ENCODE data around the gene RBMS3. TPM values are rescaled to one million over a fixed set of nuclear protein-coding genes. Genes with fewer than 3 reads are reported as not detected.

RBMS3 gene
- total RNA-seq, 3 donors from 2014 or later, result 48.4 to 117 (median 103) TPM

DNA sequence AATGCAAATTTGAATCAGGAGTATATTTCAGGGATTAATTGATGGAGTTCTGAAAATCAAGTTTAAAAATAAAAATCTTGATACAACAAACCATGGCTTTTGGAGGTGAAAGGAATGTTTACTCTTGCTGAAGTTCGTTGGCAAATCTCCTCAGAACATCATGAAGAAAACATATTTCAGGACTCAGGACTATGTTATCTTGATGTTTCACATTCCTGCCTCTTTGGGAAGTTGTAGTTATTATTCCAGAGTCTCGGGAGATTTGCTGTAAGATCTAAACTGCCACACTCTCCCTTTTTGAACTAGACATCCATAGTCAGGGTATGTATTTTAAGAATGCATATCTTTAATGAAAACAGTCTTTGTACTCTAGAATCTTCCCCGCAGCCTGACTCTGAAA lies 271.2 kb downstream of the RBMS3 start:
- Histone ChIP-seq H3K4me3 (no peak overlapping the region), H3K36me3 (no peaks in the 10 kb centered on the region), H3K4me1 (no peaks in the 10 kb centered on the region), H3K27me3 (no peaks in the 10 kb centered on the region), H3K27ac (no peak overlapping the region), H3K9me3 (no peaks in the 10 kb centered on the region)
- TF ChIP-seq, protein P1, sequence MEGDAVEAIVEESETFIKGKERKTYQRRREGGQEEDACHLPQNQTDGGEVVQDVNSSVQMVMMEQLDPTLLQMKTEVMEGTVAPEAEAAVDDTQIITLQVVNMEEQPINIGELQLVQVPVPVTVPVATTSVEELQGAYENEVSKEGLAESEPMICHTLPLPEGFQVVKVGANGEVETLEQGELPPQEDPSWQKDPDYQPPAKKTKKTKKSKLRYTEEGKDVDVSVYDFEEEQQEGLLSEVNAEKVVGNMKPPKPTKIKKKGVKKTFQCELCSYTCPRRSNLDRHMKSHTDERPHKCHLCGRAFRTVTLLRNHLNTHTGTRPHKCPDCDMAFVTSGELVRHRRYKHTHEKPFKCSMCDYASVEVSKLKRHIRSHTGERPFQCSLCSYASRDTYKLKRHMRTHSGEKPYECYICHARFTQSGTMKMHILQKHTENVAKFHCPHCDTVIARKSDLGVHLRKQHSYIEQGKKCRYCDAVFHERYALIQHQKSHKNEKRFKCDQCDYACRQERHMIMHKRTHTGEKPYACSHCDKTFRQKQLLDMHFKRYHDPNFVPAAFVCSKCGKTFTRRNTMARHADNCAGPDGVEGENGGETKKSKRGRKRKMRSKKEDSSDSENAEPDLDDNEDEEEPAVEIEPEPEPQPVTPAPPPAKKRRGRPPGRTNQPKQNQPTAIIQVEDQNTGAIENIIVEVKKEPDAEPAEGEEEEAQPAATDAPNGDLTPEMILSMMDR (IDR thresholded peaks at IDR 0.05), result no peak
- TF ChIP-seq POLR2AphosphoS5 (IDR thresholded peaks at IDR 0.05), result no peak
- no peak for TF ChIP-seq POLR2A (IDR thresholded peaks at IDR 0.05)
- no peak for DNase-seq (ENCODE audit: low spot score in 2 of 2)
- intact Hi-C loops (cut with DNase I; ENCODE audit: low total_unique reads), result no loop called here

DNA sequence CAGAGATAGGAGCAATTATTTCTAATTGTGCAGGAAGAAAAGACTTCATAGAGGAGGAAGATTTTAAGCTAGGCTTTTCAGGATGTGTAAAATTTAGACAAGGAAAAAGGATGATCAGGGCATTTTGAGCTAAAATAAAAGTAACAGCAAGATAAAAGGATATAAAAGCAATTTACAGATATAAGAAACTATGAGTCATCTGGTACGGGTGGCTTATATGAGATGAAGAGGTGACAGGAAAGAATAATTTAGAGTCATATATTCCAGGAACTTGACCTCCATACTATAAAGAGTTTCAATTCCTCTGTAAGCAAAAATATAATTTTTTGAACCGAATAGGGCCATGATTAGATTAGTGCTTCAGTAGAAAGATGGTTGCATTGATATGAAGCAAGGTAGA lies 273.7 kb downstream of the RBMS3 start:
- no peak for DNase-seq (ENCODE audit: low spot score in 2 of 2)
- intact Hi-C loops (cut with DNase I; ENCODE audit: low total_unique reads), result no loop called here
- no peaks in the 10 kb centered on the region for H3K9me3 ChIP-seq
- no peak overlapping the region for H3K4me3 ChIP-seq
- no peak overlapping the region for H3K27ac ChIP-seq
- H3K36me3 ChIP-seq, result no peaks in the 10 kb centered on the region
- no peak for TF ChIP-seq POLR2AphosphoS5 (IDR thresholded peaks at IDR 0.05)
- TF ChIP-seq POLR2A (IDR thresholded peaks at IDR 0.05), result no peak
- TF ChIP-seq, protein P1 (IDR thresholded peaks at IDR 0.05), result no peak
- H3K4me1 ChIP-seq, result no peaks in the 10 kb centered on the region
- no peaks in the 10 kb centered on the region for H3K27me3 ChIP-seq

DNA sequence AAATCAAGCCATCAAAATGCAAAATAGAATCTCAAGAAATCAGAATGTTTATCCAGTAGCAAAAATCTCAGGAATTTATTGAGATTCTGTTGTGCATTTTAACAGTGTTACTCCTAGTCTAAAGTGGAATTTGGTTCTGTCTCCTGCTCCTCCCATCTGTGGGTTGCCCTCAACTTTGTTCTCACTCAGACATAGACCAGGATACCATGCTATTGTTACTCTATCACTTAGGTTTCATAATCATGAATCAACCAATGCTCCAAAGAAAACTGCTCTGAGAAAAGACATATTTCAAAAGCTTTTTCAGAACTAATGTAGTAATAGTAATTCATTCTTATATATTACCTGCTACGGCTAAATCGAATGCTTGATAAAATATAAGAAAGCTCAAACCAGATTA lies 274.7 kb downstream of the RBMS3 start:
- no peaks in the 10 kb centered on the region for H3K27me3 ChIP-seq
- no peaks in the 10 kb centered on the region for H3K4me1 ChIP-seq
- no peaks in the 10 kb centered on the region for H3K9me3 ChIP-seq
- H3K4me3 ChIP-seq, result no peak overlapping the region
- H3K27ac ChIP-seq, result no peak overlapping the region
- no peaks in the 10 kb centered on the region for H3K36me3 ChIP-seq
- intact Hi-C loops (cut with DNase I; ENCODE audit: low total_unique reads), result no loop called here
- no peak for DNase-seq (ENCODE audit: low spot score in 2 of 2)
- no peak for TF ChIP-seq POLR2A (IDR thresholded peaks at IDR 0.05)
- no peak for TF ChIP-seq POLR2AphosphoS5 (IDR thresholded peaks at IDR 0.05)
- TF ChIP-seq, protein P1 (IDR thresholded peaks at IDR 0.05), result no peak

DNA sequence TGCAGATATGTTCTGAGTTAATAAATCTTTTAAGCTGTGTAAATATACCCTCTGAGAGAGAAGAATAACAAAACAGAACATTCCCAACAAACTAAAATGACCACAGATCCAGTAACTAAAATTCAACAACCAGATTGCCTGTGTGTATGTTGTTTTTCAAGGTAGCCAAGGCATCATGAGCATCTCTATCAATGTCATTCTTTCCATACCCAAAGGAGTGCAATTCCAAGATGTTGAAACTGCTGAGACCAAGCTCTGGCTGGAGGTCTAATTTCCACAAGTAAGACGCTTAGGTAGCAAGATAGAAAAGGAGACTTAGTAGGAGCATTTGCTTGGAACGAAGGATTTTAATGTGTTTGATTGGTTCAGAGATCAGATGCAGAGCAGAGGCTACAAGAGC lies 276.3 kb downstream of the RBMS3 start:
- H3K27me3 ChIP-seq, result no peaks in the 10 kb centered on the region
- TF ChIP-seq, protein P1 (IDR thresholded peaks at IDR 0.05), result no peak
- TF ChIP-seq POLR2AphosphoS5 (IDR thresholded peaks at IDR 0.05) (no peak), POLR2A (IDR thresholded peaks at IDR 0.05) (no peak)
- H3K36me3 ChIP-seq, result no peaks in the 10 kb centered on the region
- H3K9me3 ChIP-seq, result no peaks in the 10 kb centered on the region
- no peaks in the 10 kb centered on the region for H3K4me1 ChIP-seq
- no peak overlapping the region for H3K4me3 ChIP-seq
- DNase-seq (ENCODE audit: low spot score in 2 of 2), result no peak
- intact Hi-C loops (cut with DNase I; ENCODE audit: low total_unique reads), result no loop called here
- H3K27ac ChIP-seq, result no peak overlapping the region

DNA sequence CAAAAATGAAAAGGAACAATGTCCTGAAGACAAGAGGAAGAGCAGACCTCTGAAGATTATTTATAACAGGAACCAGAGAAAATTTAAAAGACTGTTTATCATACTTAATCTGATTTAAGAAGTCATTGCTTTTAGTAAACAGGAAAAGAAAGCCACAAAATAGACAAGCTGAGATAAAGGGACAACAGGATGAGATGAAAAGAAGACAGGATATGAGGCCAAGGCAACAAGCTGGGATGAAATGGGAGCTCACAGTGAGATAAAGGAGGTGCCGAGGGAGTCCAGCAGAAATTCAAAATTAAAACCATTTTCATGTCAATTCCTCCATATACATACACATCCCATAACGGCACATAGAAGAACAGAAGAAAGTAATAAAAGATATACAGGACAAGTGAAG lies 277.0 kb downstream of the RBMS3 start:
- no peaks in the 10 kb centered on the region for H3K9me3 ChIP-seq
- no peak overlapping the region for H3K4me3 ChIP-seq
- no peak for DNase-seq (ENCODE audit: low spot score in 2 of 2)
- H3K27me3 ChIP-seq, result no peaks in the 10 kb centered on the region
- no peak overlapping the region for H3K27ac ChIP-seq
- no peaks in the 10 kb centered on the region for H3K36me3 ChIP-seq
- TF ChIP-seq POLR2AphosphoS5 (IDR thresholded peaks at IDR 0.05), result no peak
- TF ChIP-seq, protein P1 (IDR thresholded peaks at IDR 0.05), result no peak
- no peak for TF ChIP-seq POLR2A (IDR thresholded peaks at IDR 0.05)
- intact Hi-C loops (cut with DNase I; ENCODE audit: low total_unique reads), result no loop called here
- H3K4me1 ChIP-seq, result no peaks in the 10 kb centered on the region
